GM18517 (cell line): Measurements from ENCODE around the gene KIF13A.
"Not testable (repeated sequence)": the region's sequence is repeated elsewhere in the genome, so short reads cannot be mapped to it uniquely, and the experiment has no call there.

Source experiments
- ATAC-seq: cut with Tn5 transposase; IDR thresholded peaks from one replicate; pipeline ENCODE4 v1.9.1; 2021; ENCODE audit warnings: mild to moderate bottlenecking, moderate library complexity; ENCODE audit not compliant: unreplicated experiment

KIF13A gene

DNA sequence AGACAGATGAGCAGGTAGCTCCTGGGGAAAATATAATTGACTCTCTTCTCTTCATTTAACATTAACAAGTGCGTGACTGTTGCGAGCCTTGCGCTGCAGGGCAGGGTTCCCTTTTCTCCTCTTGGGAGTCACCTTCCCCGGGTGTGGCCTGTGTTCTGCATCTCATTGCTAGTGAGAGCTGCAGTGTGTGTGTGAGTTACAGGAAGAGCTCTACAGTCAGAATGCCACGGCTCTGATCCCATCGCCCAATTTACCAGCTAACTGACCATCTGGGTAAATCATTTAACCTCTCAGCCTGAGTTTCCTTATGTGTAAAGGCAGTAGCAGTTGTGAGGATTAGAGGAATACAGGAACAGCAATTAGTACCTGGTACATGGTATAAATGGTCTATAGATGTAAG is 173.9 kb downstream of the KIF13A start:
- no peak for ATAC-seq

DNA sequence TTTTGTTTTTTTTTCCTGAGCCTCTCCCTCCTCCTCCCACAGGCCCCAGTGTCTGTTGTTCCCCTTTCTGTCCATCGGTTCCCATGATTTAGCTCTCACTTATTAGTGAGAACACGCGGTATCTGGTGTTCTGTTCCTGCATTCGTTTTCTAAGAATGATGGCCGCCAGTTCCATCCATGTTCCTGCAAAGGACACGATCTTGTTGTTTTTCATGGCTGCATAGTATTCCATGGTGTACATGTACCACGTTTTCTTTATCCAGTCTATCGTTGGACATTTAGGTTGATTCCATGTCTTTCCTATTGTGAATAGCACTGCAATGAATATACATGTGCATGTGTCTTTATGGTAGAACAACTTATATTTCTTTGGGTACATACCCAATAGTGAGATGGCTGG is 175.1 kb downstream of the KIF13A start:
- ATAC-seq = no peak

DNA sequence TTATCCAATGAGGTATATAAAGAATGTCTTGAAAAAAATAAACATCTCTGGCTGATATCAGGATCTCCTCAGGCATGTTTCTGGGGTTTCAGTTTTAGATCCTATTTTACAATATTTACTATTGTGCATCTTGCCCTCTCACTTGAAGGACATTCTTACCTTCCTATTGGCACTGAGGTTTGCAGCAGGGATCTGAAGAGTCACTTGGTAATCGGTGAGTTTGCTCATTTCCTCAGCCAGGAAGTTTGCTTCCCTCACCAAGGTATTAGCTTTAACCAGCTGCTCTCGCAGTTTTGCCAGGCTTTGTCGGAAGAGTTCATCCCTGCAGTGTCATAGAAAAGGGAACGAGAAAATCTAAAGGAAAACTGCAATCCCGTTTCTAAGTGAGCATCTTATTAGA is 178.8 kb downstream of the KIF13A start:
- no peak for ATAC-seq

DNA sequence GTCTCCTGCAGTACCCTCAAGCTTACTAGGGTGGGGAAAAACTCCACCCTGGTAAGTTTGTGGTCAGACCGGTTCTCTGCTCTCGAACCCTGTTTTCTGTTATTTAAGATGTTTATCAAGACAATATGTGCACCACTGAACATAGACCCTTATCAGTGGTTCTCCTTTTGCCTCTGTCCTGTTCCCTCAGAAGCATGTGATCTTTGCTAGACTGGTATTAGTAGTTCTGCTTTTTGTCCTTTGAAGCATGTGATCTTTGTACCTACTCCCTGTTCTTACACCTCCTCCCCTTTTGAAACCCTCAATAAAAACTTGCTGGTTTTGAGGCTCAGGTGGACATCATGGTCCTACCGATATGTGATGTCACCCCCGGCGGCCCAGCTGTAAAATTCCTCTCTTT is 180.0 kb downstream of the KIF13A start:
- ATAC-seq = not testable (repeated sequence)

DNA sequence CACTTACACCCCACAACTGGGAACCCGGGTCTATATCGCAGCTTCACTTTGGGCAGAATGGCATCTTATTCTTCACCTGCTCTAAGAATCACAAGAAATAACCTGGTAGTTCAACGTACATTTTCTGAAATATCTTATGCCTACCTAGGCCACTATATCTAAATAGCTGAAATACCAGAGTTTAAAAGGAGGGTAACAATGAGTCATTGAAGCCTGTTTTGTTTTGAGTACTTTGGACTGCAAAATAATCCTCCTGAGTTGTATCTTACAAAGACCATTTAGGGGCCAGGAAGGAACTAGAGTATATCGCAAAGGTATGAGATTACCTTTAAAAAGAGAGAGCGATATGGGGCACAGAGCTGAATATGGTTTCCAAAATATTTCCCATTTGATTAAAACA is 184.0 kb downstream of the KIF13A start:
- ATAC-seq = no peak

DNA sequence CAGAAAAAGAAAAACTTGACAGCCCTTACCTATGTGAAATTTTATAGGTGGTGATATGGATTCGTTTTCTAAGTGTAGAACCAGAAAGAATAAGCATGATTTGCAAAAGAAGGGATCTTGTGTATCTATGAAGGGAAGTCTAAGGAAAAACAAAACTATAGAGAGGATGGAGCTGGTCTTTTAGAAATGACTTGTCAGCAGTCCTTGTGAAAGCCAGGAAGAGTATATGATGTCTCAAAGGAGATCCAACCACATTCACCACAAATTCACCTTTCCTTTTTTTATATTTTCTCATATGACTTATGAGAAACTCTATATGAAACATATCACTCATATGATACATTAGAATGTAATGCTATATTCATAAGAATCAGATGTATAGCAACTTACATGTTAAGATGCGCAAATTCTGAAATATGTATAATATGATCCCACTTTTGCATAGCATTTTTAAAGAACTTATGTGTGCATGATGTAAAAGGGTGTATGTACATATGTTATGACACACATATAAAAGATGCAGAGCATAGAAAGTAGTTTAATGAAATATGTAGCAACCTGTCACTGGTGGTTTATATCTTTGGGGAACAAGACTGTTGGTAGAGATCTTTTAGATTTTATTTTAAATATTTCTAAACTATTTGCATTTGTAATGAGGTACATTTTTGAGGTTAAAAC is 188.8 kb downstream of the KIF13A start:
- ATAC-seq = no peak

DNA sequence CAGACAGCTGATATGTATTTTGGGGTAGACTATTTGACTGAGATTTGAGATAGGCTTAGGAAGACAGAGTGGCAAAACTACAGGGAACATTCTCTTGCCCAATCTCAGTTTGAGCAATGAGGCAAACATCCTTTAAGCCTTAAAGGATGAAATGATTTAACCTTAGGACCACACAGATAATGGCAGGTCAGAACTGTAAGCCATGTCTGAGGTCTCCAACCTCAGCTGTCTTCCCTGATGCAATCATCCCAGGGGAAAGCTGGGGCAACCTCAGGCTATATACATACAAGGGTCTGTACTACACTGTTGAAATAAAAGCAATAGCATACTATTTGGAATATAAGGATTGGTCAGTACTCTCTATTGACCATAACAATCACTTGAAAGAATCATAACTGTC is 196.9 kb downstream of the KIF13A start:
- ATAC-seq = no peak

DNA sequence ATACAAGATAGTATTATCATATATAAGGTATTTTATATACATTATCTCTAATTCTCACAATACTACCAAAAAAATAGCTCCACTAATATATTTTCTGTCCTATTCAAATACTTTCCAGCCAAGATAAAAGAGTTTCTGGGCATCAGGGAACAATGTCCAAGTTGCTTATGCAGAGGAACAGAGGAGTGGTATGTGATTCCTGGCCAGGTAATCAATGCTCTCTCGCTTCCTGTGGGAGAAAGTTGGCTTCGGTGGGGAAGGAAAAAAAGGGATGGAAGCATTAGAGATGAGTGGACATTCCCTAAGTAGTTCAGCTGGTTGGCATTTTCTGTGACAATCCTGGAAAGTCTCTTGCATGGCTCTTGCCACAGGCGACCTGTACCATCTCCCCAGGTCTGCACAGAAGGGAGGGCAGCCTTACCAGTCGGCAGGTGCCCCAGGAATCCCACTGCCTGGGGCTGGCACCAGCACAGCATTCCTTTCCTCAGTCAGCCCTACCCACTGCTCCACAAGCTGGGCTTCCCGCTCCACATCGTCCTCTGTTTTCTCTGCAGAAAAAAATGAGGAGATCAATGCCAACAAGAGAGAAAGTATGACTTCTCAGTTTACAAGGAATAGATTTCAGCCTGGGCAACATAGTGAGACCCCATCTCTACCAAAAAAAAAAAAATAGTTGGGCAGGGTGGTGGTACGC is 202.2 kb downstream of the KIF13A start:
- ATAC-seq = no peak

DNA sequence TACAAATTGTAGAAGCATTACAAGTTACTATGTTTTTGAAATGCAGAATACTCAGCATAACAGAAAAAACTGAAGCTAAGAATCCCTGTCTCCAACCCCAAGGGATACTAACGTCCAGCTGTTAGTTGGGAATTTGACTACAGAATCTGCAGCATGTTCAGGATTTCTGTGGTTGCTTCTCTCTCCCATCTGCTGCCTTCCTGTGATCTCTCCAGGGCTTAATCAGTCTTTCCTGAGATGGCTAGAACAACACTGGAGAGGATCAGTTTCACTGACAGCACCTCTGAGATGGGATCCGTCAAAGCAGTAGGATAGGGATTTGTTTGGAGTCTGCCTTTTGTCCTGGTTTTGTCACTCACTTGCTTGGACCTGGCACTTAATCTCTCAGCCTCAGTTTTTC is 207.4 kb downstream of the KIF13A start:
- no peak for ATAC-seq

DNA sequence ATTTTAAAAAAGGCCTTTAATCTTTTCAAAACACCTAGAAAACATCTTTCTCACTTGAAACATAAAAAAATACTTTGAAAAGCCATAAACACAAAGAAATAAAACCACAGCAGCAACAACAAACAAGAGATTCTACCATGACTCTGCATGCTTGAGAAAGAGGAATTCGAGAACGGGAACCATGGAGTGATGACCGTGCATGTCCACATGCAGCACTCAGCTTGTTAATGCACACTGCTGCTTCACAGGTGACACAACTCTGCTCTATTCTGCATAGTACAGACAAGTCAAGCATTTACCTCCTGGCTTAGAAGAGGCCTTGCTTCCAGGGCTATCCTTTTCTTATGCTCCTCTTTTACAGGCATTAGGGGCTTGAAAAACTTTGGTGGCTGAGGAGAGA is 215.8 kb downstream of the KIF13A start:
- no peak for ATAC-seq

DNA sequence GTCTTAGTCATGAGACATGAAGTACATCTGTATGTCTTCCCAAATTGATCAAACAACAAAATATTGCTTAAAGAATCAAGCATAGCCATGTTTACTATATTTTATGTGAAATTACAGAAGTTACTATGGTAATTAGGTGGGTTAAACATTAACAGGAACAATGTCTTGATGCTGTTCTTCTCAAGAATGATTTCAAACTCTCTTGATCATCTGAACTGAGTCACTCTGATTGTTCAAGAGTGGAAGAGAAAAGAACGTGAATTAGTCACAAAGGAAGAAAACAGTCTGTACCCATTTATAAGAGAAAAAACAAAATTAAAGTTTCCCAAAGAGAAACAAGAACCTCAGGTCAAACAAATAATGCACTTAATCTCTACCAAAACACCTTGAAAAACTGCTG is 218.6 kb downstream of the KIF13A start:
- no peak for ATAC-seq

DNA sequence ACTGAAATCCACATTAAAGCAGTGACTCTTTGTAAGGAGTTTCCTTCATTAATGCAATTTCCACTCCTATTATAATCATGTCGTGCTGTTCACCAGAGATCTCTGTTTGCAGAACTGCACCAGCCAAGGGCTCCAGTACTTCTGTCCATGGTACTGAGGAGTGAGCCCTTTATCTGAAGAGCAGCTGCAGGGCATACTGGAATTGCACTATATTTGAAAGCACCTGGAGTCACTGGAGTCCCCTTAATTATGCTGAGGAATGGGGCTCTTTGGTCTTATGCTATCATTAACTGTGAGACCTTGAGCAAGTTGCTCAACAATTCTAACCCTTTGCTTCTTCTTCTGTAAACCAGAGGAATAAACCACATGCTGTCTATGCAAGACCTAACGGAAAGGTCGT is 219.0 kb downstream of the KIF13A start:
- no peak for ATAC-seq

DNA sequence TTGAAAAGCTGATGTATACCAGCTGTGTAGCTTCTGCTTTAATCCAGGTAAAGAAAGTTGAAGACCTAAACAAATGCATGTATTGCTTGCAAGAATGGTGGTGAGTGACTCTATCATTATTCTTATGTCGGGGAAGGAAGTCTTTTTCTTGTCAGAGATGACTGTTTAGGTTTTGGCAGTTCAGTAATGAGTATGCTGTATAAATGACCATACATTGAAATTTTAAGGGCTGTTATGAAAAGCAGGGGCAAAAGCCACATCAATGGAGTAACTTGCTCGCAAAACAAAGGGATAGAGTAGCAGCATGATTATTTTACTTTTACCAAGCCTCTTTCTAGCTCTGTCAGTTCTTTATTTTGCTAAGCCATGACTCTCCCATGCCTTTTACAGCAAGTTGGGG is 224.8 kb downstream of the KIF13A start:
- ATAC-seq = no peak

DNA sequence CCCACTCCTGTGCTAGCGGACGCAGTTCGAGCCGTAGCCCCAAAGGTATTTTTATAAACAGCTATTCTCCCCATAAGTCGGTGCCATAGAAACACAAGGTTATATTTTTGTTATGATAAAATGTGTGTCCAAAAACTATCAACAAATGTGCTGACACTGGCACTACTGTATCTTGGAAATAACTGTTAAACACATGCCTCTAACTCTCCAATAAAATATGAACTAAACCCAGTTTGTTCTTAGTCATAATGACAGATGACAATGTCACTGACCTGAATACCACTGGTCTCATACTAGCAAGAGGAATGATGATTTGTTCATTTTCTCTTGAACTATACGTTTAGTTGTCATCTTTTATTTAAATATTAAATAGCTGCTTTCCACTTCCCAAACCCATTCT is 229.3 kb downstream of the KIF13A start:
- no peak for ATAC-seq

DNA sequence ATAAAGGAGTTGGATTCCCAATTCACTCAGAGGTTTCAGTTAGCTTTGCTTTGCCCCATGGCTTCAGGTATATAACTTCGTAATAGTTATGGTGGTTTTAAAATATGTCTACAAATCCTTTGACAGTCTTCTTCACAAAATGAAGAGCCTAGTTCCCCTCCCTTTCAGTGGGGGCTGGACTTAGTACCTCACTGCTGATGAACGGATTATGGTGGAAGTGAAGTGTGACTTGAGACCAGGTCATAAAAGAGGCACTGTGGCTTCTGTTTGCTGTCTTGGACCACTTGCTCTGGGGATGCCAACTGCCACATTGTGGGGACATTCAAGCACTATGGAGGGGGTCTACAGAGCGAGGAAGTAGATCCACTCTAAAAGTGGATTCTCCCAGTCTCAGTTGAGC is 233.2 kb downstream of the KIF13A start:
- no peak for ATAC-seq

DNA sequence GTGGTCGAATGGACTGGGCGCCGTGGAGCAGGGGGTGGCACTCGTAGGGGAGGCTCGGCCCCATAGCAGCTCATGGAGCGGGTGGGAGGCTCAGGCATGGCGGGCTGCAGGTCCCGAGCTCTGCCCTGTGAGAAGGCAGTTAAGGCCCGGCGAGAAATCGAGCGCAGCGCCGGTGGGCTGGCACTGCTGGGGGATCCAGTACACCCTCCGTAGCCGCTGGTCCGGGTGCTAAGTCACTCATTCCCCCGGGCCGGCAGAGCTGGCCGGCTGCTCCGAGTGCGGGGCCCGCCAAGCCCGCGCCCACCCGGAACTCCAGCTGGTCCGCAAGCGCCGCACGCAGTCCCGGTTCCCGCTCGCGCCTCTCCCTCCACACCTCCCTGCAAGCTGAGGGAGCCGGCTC is 242.1 kb downstream of the KIF13A start:
- ATAC-seq = not testable (repeated sequence)

DNA sequence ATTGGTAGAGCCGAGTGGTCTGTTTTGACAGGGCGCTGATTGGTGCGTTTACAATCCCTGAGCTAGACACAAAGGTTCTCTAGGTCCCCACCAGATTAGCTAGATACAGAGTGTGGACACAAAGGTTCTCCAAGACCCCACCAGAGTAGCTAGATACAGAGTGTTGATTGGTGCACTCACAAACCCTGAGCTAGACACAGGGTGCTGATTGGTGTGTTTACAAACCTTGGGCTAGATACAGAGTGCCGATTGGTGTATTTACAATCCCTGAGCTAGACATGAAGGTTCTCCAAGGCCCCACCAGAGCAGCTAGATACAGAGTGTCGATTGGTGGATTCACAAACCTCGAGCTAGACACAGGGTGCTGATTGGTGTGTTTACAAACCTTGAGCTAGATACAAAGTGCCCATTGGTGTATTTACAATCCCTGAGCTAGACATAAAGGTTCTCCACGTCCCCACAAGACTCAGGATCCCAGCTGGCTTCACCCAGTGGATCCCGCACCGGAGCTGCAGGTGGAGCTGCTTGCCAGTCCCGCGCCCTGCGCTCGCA is 242.6 kb downstream of the KIF13A start:
- not testable (repeated sequence) for ATAC-seq

DNA sequence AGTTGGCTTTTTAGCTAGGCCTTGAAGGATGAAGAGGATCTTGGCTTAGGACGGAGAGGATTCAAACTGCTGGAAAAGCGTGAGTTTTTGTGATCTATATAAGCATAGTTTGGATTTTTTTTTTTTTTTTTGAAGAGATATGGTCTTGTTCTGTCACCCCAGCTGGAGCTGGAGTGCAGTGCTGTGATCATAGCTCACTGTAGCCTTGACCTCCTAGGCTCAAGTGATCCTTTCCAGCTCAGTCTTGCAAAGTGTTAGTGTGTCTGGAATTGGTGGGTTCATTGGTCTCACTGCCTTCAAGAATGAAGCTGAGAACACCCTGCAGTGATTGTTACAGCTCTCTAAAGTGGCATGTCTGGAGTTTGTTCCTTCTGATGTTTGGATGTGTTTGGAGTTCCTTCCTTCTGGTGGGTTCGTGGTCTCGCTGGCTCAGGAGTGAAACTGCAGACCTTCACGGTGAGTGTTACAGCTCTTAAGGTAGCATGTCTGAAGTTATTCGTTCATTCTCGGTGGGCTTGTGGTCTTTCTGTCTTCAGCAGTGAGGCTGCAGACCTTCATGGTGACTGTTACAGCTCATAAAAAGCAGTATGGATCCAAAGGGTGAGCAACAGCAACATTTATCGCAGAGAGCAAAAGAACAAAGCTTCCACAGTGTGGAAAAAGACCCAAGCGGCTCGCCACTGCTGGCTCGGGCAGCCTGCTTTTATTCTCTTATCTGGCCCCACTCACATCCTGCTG is 243.2 kb downstream of the KIF13A start:
- ATAC-seq = no peak

DNA sequence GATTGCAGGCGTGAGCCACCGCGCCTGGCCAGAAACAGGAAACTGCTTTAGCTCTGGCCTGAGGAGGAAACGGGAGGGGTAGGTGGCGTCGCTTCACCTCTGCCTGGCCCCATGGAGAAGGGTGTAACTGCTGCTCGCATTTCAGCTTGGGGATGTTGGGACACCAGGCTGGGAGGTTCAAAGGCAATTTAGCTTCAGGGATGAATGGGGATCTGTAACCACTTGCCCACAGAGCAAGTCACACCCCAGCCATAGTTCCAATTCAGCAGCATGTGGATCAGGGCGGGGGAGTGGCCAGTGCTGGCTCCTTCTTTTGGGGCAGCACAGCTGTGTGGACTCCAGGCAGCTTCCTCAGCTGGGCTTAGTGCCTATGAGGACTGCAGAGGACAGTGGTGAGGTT is 245.9 kb downstream of the KIF13A start:
- ATAC-seq = no peak

DNA sequence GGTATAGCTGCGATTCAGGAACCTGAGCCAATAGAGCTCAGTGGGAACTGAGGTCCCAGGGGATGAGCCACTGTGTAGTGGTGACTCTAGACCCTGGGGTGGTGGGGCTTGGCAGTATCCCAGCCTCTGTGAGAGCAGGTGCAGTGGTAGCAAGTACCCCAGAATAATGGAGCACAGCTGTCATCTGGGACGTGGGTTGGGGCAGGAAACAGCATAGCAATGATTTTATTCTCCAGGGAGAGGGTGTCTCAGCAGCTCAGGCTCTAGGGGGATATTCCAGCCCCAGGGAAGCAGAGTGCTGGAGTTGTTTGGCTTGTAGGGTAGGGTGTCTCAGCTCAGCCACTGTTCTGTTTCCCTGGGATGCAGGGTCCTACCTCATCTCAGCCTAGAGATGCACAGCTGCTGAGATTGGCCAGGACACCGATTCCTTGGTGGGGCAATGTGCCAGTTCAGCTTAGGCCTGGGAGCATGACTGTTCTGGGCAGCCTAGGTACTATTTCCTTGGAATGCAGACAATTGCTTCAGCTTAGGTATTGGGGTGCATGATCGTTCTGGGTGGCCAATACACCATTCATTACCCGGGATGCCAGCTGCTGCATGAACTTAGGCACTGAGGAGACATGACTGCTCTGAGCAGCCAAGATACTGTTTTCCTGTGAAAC is 246.7 kb downstream of the KIF13A start:
- no peak for ATAC-seq

DNA sequence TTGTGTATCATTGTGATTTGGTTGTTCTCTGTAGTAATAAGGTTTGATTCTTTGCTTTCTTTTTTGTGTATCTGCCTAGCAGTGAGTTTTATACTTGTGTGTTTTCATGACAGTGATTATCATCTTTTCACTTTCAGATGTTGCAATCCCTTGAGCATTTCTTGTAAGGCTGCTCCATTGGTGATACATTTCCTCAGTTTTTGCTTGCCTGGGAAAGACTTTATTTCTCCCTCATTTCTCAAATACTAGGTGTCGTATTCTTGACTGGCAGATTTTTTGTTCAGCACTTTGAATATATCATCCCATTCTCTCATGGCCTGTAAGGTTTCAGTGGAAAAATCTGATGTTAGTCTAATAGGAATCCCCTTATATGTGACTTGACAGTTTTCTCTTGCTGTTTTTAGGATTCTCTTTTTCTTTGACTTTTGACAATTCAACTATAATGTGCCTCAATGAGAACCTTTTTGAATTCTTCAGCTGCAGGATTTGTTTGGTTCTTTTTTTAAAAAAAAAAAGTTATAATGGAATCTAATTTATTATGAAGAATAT is 249.7 kb downstream of the KIF13A start:
- no peak for ATAC-seq
